ENCODE measurements around the gene IL1F10.

GRCh38 chr2:113058998-113059960 lies 8.5 kb upstream of the IL1F10 start, which contains the start of gene IL36RN:
- TF ChIP-seq RARB (CRISPR knock-in tag; IDR thresholded peaks at IDR 0.05) (no peak), GLIS3 (CRISPR knock-in tag; IDR thresholded peaks at IDR 0.05) (no peak), ZFP30 (CRISPR knock-in tag; IDR thresholded peaks at IDR 0.05) (no peak), CREB5 (CRISPR knock-in tag; IDR thresholded peaks at IDR 0.05; ENCODE audit: low read depth) (no peak), CSDC2 (CRISPR knock-in tag; IDR thresholded peaks at IDR 0.05) (no peak), ZFP3 (CRISPR knock-in tag; IDR thresholded peaks at IDR 0.05) (no peak), PATZ1 (CRISPR knock-in tag; IDR thresholded peaks at IDR 0.05; ENCODE audit: borderline replicate concordance) (no peak), SNAI2 (CRISPR knock-in tag; IDR thresholded peaks at IDR 0.05) (no peak), ARNTL (CRISPR knock-in tag; IDR thresholded peaks at IDR 0.05; ENCODE audit: borderline replicate concordance, low read depth) (no peak), CSRNP3 (CRISPR knock-in tag; IDR thresholded peaks at IDR 0.05) (no peak), BACH2 (CRISPR knock-in tag; IDR thresholded peaks at IDR 0.05; ENCODE audit: borderline replicate concordance) (no peak), ESRRG (CRISPR knock-in tag; IDR thresholded peaks at IDR 0.05) (no peak), ZNF565 (CRISPR knock-in tag; conservative IDR thresholded peaks at IDR 0.05; ENCODE audit: low read depth) (no peak), ZNF70 (CRISPR knock-in tag; IDR thresholded peaks at IDR 0.05) (no peak)

All from SK-N-SH treated with all-trans-retinoic acid at 6 μM for 48 hours (cell line).